K562 (cell line): ENCODE results near the gene USP44. TPM values are rescaled to one million over a fixed set of nuclear protein-coding genes. Genes with fewer than 3 reads are reported as not detected.
A peak's percentile ranks its signal among the peaks of the same experiment; 100 is the strongest.

ENCODE experiments used
- ATAC-seq: fragments of 200-7000 bp; cut with Tn5 transposase; 3 replicates; pipeline ENCODE4 v1.9.1; 2020; ENCODE audit warnings: moderate library complexity
- BruUV-seq: library from RNA; stranded (reverse); fragments of 400-500 nt; replicated peaks from 2 replicates; lab custom pipeline; 2021; lab: Mats Ljungman, UMichigan
- CTCF ChIA-PET: fragments of 300-600 bp; formaldehyde crosslinking; extraction: SDS; loops from one replicate; lab custom pipeline; 2021; ENCODE audit warnings: low intra/inter-chr PET ratio; lab: Yijun Ruan, JAX
- POLR2A ChIA-PET: fragments of 300-600, 350-650 bp; sonication (Branson Sonifier 250); formaldehyde crosslinking; extraction: SDS; loops from one replicate; lab custom pipeline; 2021; ENCODE audit warnings: antibody characterized with exemption, inconsistent platforms; lab: Yijun Ruan, JAX
- DNase-seq, 4 experiments: peaks; one replicate each; pipeline versions ENCODE4 v3.0.0 to v3.0.0-alpha.2; 2011 to 2018; ENCODE audit warnings: low spot score in 3 of 4, mixed read lengths in 3 of 4; ENCODE audit errors: extremely low read depth in 1 of 4
- FAIRE-seq: peaks from 2 replicates; lab custom pipeline; 2011; peaks lifted over from hg19 to GRCh38; lab: Jason Lieb, UNC
- H2AFZ ChIP-seq: 2 replicates; pipeline ENCODE4 v1.6.0; 2011; ENCODE audit warnings: low read depth, low read length, control low read depth, inconsistent platforms
- H3K27ac ChIP-seq: fragments of 200-600 bp; 3 replicates; pipeline ENCODE4 v1.8.0; 2011; ENCODE audit warnings: low read depth, mild to moderate bottlenecking, control low read depth, inconsistent platforms, low read length, moderate library complexity, mixed read lengths; ENCODE audit errors: extremely low read depth
- H3K27me3 ChIP-seq, 2 experiments: fragments of 300-600 bp in 1 of 2; 2 replicates in 1 of 2; 3 replicates in 1 of 2; pipeline versions ENCODE4 v1.6.0 to v1.8.0; 2011; ENCODE audit warnings: inconsistent platforms in 2 of 2, low read length in 2 of 2, mild to moderate bottlenecking in 1 of 2, mixed read lengths in 1 of 2, moderate library complexity in 1 of 2; ENCODE audit not compliant: control insufficient read depth in 2 of 2, insufficient read depth in 2 of 2
- H3K36me3 ChIP-seq: fragments of 300-600 bp; 3 replicates; pipeline ENCODE4 v1.8.0; 2011; ENCODE audit warnings: mild to moderate bottlenecking, low read length, inconsistent platforms; ENCODE audit not compliant: control insufficient read depth, insufficient read depth
- H3K4me1 ChIP-seq, 2 experiments: fragments of 200-600 bp in 1 of 2; replicated peaks in 1 of 2; 2 replicates in 1 of 2; 3 replicates in 1 of 2; pipeline versions ENCODE4 v1.5.1 to v1.8.0; 2011; ENCODE audit warnings: inconsistent platforms in 2 of 2, low read length in 2 of 2, mild to moderate bottlenecking in 1 of 2, mixed read lengths in 1 of 2, moderate library complexity in 1 of 2; ENCODE audit not compliant: control insufficient read depth in 2 of 2, insufficient read depth in 2 of 2
- H3K4me2 ChIP-seq: 2 replicates; pipeline ENCODE4 v1.6.1; 2011; ENCODE audit warnings: low read length, control low read depth, inconsistent platforms, mixed read lengths; ENCODE audit not compliant: insufficient read depth
- H3K4me3 ChIP-seq: fragments of 200-600 bp; sonication (generic), shearing (Covaris generic); 2 replicates; pipeline ENCODE4 v1.5.1; 2016; ENCODE audit warnings: control low read depth, inconsistent platforms
- H3K79me2 ChIP-seq: fragments of 200-600 bp; 3 replicates; pipeline ENCODE4 v1.8.0; 2011; ENCODE audit warnings: low read length, inconsistent platforms; ENCODE audit not compliant: control insufficient read depth, insufficient read depth
- H3K9ac ChIP-seq, 2 experiments: 2 replicates each; pipeline versions ENCODE4 v1.6.0 to v1.6.1; 2011; ENCODE audit warnings: low read depth in 2 of 2, low read length in 2 of 2, control low read depth in 1 of 2, inconsistent platforms in 1 of 2, mild to moderate bottlenecking in 1 of 2, mixed read lengths in 1 of 2; ENCODE audit not compliant: insufficient read depth in 1 of 2
- H3K9me1 ChIP-seq: one replicate; pipeline ENCODE4 v1.6.0; 2011; ENCODE audit warnings: inconsistent platforms, mild to moderate bottlenecking, low read length, moderate library complexity; ENCODE audit not compliant: control insufficient read depth, insufficient read depth
- H3K9me3 ChIP-seq: replicated peaks from 2 replicates; pipeline ENCODE4 v1.5.1; 2011; ENCODE audit warnings: low read depth, low read length, inconsistent platforms; ENCODE audit not compliant: control insufficient read depth, insufficient read depth
- H4K20me1 ChIP-seq: replicated peaks from 2 replicates; pipeline ENCODE4 v1.6.1; 2011; ENCODE audit warnings: low read length, inconsistent platforms, mixed read lengths; ENCODE audit not compliant: control insufficient read depth, insufficient read depth
- CHD1 ChIP-seq: fragments of 200-600 bp; sonication (generic); IDR thresholded peaks from one replicate; pipeline ENCODE4 v1.6.1; 2012; ENCODE audit warnings: mild to moderate bottlenecking, moderate library complexity, low read length, inconsistent platforms
- HDAC8 ChIP-seq: fragments of 450-650 bp; IDR thresholded peaks from 2 replicates; pipeline ENCODE4 v1.6.1; 2016; ENCODE audit warnings: mild to moderate bottlenecking, missing genetic modification characterization, moderate library complexity, missing compliant biosample characterization
- HNRNPLL ChIP-seq: fragments of 200-400 bp; formaldehyde crosslinking; IDR thresholded peaks from 2 replicates; pipeline ENCODE4 v1.6.1; 2017; ENCODE audit warnings: low read length, low read depth, mild to moderate bottlenecking; ENCODE audit not compliant: poor library complexity, severe bottlenecking
- JUN ChIP-seq, 2 experiments: sonication (generic) in 1 of 2; formaldehyde crosslinking in 1 of 2; IDR thresholded peaks; 2 replicates each; pipeline versions ENCODE4 v1.6.1 to v1.8.0; 2012 to 2022; ENCODE audit warnings: borderline replicate concordance in 2 of 2, mild to moderate bottlenecking in 2 of 2, improper control_type of control experiment in 1 of 2, low read depth in 1 of 2, low read length in 1 of 2, missing genetic modification reagents in 1 of 2
- LEF1 ChIP-seq: fragments of 450-650 bp; IDR thresholded peaks from 2 replicates; pipeline ENCODE4 v1.6.1; 2016; ENCODE audit warnings: mild to moderate bottlenecking
- NR2F6 ChIP-seq: fragments of 450-650 bp; formaldehyde crosslinking; IDR thresholded peaks from 2 replicates; pipeline ENCODE4 v1.4.0; 2020; ENCODE audit warnings: mild to moderate bottlenecking
- PHTF2 ChIP-seq: fragments of 250-450 bp; sonication (Bioruptor Pico); IDR thresholded peaks from 2 replicates; pipeline ENCODE4 v1.5.0; 2021; ENCODE audit warnings: mild to moderate bottlenecking
- TCF7L2 ChIP-seq: fragments of 150-350 bp; IDR thresholded peaks from 2 replicates; pipeline ENCODE4 v1.6.1; 2016; ENCODE audit warnings: low read depth, mild to moderate bottlenecking, low read length, moderate library complexity
- ZBTB11 ChIP-seq, 3 experiments: fragments of 200-800 bp in 1 of 3; fragments of 250-450 bp in 1 of 3; fragments of 450-650 bp in 1 of 3; sonication (Bioruptor Pico) in 1 of 3; sonication (Bioruptor generic) in 1 of 3; formaldehyde crosslinking in 1 of 3; IDR thresholded peaks; 2 replicates each; pipeline versions ENCODE4 v1.6.1 to v1.8.0; 2016 to 2022; ENCODE audit warnings: mild to moderate bottlenecking in 2 of 3, missing genetic modification characterization in 2 of 3, missing compliant biosample characterization in 1 of 3, moderate library complexity in 1 of 3
- ZBTB33 ChIP-seq: sonication (generic); formaldehyde crosslinking; IDR thresholded peaks from 2 replicates; pipeline ENCODE4 v1.8.1; 2023; ENCODE audit warnings: mild to moderate bottlenecking, missing genetic modification reagents
- ZNF239 ChIP-seq: fragments of 250-450 bp; sonication (Bioruptor Pico); IDR thresholded peaks from 2 replicates; pipeline ENCODE4 v1.4.0; 2020; ENCODE audit warnings: mild to moderate bottlenecking
- ZNF655 ChIP-seq: fragments of 250-450 bp; sonication (Bioruptor Pico); IDR thresholded peaks from 2 replicates; pipeline ENCODE4 v1.5.0; 2021
- ZNF830 ChIP-seq: fragments of 250-450 bp; sonication (Bioruptor Pico); IDR thresholded peaks from 2 replicates; pipeline ENCODE4 v1.5.0; 2021; ENCODE audit warnings: mild to moderate bottlenecking
- whole genome bisulfite sequencing: fragments of 100-300 bp; shearing (Covaris generic); methylation state at CpG from one replicate; pipeline ENCODE4 v1.1.6; 2016; ENCODE audit warnings: low coverage, mixed read lengths; ENCODE audit not compliant: insufficient coverage; ENCODE audit errors: missing lambda C conversion rate; 5-methylcytosine and 5-hydroxymethylcytosine counted together
- in situ Hi-C: fragments of 300-500 bp; cut with MboI; formaldehyde crosslinking; loops from 4 replicates; pipeline ENCODE4 v1.15.0; 2018; ENCODE audit warnings: inconsistent platforms, mixed read lengths
- intact Hi-C: fragments of 100-400 bp; cut with micrococcal nuclease; formaldehyde crosslinking; loops from 2 replicates; pipeline ENCODE4 v1.14.2; 2022
- polyA plus RNA-seq, 8 experiments: library from polyadenylated mRNA; depleted of rRNA in 4 of 8; stranded (reverse) in 5 of 8; unstranded in 3 of 8; fragments of >200 nt; fragmentation: Nextera tagmentation in 2 of 8; fragmentation: Illumina TruSeq in 1 of 8; extraction: Ambion mirVana in 2 of 8; extraction: Trizol in 1 of 8; gene quantifications; 2 replicates each; pipeline versions ENCODE4 v1.2.1 to v1.2.3, GENCODE V29; 2011 to 2014; ENCODE audit warnings: inconsistent platforms in 1 of 8, missing spikeins in 1 of 8
- total RNA-seq, 7 experiments: library from RNA; depleted of rRNA in 6 of 7; stranded (reverse); fragments of >200 nt in 6 of 7; fragmentation: Illumina TruSeq in 2 of 7; extraction: Trizol in 2 of 7; gene quantifications; 2 replicates each; pipeline versions ENCODE4 v1.2.1 to v1.2.3, GENCODE V29; 2011 to 2021; ENCODE audit warnings: low replicate concordance in 1 of 7
- TF ChIP-seq, protein P1 (sequence below): fragments of 250-450 bp; sonication (Bioruptor Pico); IDR thresholded peaks from 2 replicates; pipeline ENCODE4 v1.5.0; 2020; ENCODE audit warnings: mild to moderate bottlenecking

USP44 gene
- total and polyA plus RNA-seq, 9 of the 15 experiments (the other 6 are each of a cell fraction or from before 2014, with no cell fraction given) = 2.1 to 5.7 (median 2.8) TPM

DNA sequence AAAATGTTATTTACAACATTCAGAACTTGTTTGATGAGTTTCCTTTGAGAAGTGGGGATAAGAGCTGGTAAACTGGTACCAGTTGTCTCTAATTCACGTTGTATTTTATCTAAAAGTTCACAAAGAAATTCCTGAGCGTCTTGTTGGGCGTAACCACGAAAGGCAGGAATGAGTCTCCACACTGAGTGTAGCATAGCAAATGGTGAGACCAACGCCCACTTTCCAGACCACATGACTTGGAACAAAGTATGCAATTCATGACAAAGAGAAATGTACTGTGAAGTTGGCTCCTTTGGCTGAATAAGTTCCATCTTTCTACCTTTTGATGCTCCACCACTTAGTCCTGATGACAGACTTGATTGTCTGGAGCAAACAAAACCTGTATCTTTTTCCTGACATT, 18.4 kb downstream of the USP44 start:
- Histone ChIP-seq H3K4me2 (no peak overlapping the region), H3K27me3 (no peaks in the 10 kb centered on the region), H3K9ac (no peak overlapping the region), H3K36me3 (no peaks in the 10 kb centered on the region), H3K79me2 (no peaks in the 10 kb centered on the region), H3K4me1 (no peaks in the 10 kb centered on the region), H3K4me3 (no peak overlapping the region), H3K27ac (no peak overlapping the region), H4K20me1 (no peaks in the 10 kb centered on the region), H3K9me1 (no peaks in the 10 kb centered on the region), H2AFZ (no peak overlapping the region), H3K9me3 (no peaks in the 10 kb centered on the region)
- DNase-seq (no peak), ATAC-seq (peak; percentile 38; the same call in 1 of the 3 replicates), FAIRE-seq (no peak)
- ChIA-PET CTCF (interaction anchor here (1.0 to 4.1 kb wide), 2 partner anchors 404 to 416 kb away, joined by 3 to 25 read pairs; no protein-coding TSS in a partner anchor), POLR2A (no interaction called here)
- in situ Hi-C loops = loop anchor here (5.0 kb wide), 1 partner anchor 416 kb away; no protein-coding TSS in a partner anchor
- intact Hi-C loops = no loop called here
- BruUV-seq = no TSS peak
- 24% methylated on average over 5 of the region's 5 CpGs for WGBS
- TF ChIP-seq JUN (IDR thresholded peaks at IDR 0.05; ENCODE audit: borderline replicate concordance, low read depth, low read length) (no peak), JUN (CRISPR knock-in tag; IDR thresholded peaks at IDR 0.05; ENCODE audit: borderline replicate concordance) (no peak), TCF7L2 (no peak), HDAC8 (tag) (no peak), NR2F6 (no peak), ZBTB33 (CRISPR knock-in tag) (no peak), ZNF655 (CRISPR knock-in tag) (no peak), ZBTB11 (CRISPR knock-in tag; IDR thresholded peaks at IDR 0.05) (no peak), LEF1 (no peak), ZNF239 (CRISPR knock-in tag) (no peak), PHTF2 (CRISPR knock-in tag) (no peak), ZNF830 (CRISPR knock-in tag) (no peak), CHD1 (no peak), HNRNPLL (no peak)
- TF ChIP-seq, protein P1, sequence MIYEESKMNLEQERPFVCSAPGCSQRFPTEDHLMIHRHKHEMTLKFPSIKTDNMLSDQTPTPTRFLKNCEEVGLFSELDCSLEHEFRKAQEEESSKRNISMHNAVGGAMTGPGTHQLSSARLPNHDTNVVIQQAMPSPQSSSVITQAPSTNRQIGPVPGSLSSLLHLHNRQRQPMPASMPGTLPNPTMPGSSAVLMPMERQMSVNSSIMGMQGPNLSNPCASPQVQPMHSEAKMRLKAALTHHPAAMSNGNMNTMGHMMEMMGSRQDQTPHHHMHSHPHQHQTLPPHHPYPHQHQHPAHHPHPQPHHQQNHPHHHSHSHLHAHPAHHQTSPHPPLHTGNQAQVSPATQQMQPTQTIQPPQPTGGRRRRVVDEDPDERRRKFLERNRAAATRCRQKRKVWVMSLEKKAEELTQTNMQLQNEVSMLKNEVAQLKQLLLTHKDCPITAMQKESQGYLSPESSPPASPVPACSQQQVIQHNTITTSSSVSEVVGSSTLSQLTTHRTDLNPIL = no peak
